GOT3 (cell line): ENCODE measurements around the gene PADI4.

Experiments
- DNase-seq: peaks from one replicate; lab custom pipeline; 2025; ENCODE audit warnings: mixed read lengths; lab: John Stamatoyannopoulos, UW

PADI4 gene

GRCh38 chr1:17307946-17308345, at the start of gene PADI4:
Gene PADI4, plus strand, starts transcription at chr1:17308197. Its CDS starts 26 bp downstream, at chr1:17308223.
- no peak for DNase-seq

GRCh38 chr1:17258758-17259130, 49.3 kb upstream of the PADI4 start:
- DNase-seq: no peak

GRCh38 chr1:17259233-17259873, 48.6 kb upstream of the PADI4 start:
- DNase-seq: no peak

GRCh38 chr1:17260264-17260663, 47.7 kb upstream of the PADI4 start:
- no peak for DNase-seq

GRCh38 chr1:17260738-17261137, 47.3 kb upstream of the PADI4 start:
- no peak for DNase-seq

- no peak for DNase-seq
Measured at GRCh38 chr1:17263936-17264335, 44.1 kb upstream of the PADI4 start.

GRCh38 chr1:17264470-17264869, 43.5 kb upstream of the PADI4 start:
- DNase-seq: no peak

GRCh38 chr1:17265162-17265561, 42.8 kb upstream of the PADI4 start:
- no peak for DNase-seq

GRCh38 chr1:17265950-17266349, 42.0 kb upstream of the PADI4 start:
- no peak for DNase-seq

GRCh38 chr1:17270891-17271765, 36.9 kb upstream of the PADI4 start:
- DNase-seq: no peak

- no peak for DNase-seq
Measured at GRCh38 chr1:17272066-17272465, 35.9 kb upstream of the PADI4 start.

- DNase-seq: no peak
Measured at GRCh38 chr1:17272646-17273045, 35.4 kb upstream of the PADI4 start.

GRCh38 chr1:17273096-17273495, 34.9 kb upstream of the PADI4 start:
- DNase-seq: no peak

GRCh38 chr1:17274186-17275170, 33.5 kb upstream of the PADI4 start:
- DNase-seq: no peak

GRCh38 chr1:17276568-17276967, 31.4 kb upstream of the PADI4 start:
- no peak for DNase-seq

GRCh38 chr1:17277511-17278159, 30.4 kb upstream of the PADI4 start:
- no peak for DNase-seq

- no peak for DNase-seq
Measured at GRCh38 chr1:17278996-17279830, 28.8 kb upstream of the PADI4 start.

- no peak for DNase-seq
Measured at GRCh38 chr1:17280436-17280835, 27.6 kb upstream of the PADI4 start.

- DNase-seq: no peak
Measured at GRCh38 chr1:17280894-17281293, 27.1 kb upstream of the PADI4 start.

- DNase-seq: no peak
Measured at GRCh38 chr1:17281775-17282181, 26.2 kb upstream of the PADI4 start.

- DNase-seq: no peak
Measured at GRCh38 chr1:17282836-17283235, 25.2 kb upstream of the PADI4 start.
